CMK (cell line): ENCODE measurements around the gene TMEM37.

Experiments used
- DNase-seq: peaks from one replicate; pipeline ENCODE4 v3.0.0-alpha.2; 2010; ENCODE audit warnings: low read depth

Gene TMEM37

DNA sequence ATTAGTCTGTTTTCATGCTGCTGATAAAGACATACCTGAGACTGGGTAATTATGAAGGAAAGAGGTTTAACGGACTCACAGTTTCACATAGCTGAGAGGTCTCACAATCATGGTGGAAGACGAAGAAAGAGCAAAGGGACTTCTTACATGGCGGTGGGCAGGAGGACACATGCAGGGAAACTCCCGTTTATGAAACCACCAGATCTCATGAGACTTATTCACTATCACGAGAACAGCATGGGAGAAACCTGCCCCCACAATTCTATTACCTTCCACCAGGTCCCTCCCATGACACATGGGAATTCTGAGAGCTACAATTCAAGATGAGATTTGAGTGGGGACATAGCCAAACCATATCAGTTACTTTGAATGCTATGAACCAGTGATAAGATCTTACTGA, 48.5 kb downstream of the TMEM37 start:
- DNase-seq, result no peak

DNA sequence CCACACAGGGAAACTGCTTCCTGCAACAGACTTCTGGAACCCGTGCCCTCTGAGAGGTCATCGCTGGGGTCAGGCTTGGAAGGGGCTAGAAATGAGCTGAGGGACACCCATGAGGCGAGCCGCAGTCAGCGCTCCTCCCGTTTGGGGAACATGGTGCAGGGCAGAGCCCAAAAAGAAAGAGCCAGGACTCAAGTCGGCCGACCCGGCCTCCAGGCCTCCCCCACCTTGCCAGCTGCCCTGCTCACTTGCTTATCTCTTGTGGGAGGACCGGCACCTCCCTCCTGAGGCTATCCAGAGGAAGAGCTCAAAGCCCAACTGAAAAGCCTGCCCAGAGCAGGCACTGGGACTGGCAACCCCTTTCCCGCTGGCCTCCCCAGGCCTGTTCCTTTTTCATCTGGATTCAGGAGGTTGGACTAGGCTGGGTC, 49.1 kb downstream of the TMEM37 start:
- no peak for DNase-seq

- DNase-seq, result no peak
Measured at GRCh38 chr2:119481501-119482455, 50.1 kb downstream of the TMEM37 start.

DNA sequence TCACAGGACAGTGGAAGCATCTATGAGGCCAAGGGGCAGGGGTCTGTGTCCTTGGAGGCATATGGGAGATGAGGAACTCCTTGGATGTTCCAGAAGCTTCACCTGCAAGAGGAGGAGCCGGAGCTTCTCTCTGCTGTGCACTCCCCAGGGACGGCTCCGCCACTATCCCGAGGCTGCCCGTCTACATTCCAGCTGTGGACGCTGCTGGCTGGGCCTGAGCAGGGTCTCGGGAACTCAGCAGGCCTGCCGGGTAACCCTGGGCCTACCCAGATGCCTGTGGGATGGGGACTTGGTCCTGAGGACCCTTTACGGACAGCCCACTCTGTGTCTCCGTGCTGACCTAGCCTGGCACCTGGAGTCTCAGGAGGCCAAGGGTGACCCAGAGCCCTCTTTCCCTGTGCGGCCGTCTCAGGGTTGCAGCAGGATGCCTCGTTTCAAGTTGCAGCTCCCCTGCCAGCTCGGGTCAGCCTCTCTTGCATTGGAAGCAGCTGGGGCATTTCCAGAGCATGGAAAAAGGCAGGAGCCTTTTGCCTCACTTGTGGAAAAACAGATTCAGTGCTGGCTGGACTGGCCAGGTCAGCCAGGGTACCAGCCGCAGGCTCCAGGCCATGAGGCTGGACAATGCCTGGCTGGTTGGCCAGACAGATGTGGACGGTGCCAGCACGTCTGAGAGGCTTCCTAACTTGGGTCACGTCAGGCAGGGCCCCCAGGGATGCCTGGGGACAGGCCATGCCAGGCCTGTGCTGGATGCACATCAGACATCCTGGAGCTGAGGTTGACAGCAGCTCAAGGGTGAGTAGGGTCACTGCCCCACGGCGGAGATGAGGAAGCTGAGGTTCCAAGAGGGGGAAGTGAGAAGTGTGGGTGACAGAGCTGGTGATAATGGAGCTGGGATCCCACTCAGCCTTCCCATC, 51.1 kb downstream of the TMEM37 start:
- no peak for DNase-seq

DNA sequence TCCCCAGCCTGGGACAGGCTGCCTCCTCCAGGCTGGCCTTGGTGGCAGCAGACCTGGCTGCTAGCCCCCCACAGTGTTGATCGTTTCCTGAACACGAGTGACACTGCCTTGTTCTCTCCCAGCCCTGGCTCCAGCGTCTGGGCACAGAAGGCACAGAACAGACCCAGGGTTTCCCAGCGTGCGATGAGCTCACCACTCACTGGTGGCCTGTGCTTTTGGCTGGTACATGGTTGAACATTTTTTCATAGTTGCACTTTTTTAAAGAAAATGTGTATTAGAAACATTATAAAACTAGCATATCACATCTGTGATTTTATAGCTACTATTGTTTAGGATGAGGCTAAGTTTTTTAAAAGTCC, 51.7 kb downstream of the TMEM37 start:
- no peak for DNase-seq

DNA sequence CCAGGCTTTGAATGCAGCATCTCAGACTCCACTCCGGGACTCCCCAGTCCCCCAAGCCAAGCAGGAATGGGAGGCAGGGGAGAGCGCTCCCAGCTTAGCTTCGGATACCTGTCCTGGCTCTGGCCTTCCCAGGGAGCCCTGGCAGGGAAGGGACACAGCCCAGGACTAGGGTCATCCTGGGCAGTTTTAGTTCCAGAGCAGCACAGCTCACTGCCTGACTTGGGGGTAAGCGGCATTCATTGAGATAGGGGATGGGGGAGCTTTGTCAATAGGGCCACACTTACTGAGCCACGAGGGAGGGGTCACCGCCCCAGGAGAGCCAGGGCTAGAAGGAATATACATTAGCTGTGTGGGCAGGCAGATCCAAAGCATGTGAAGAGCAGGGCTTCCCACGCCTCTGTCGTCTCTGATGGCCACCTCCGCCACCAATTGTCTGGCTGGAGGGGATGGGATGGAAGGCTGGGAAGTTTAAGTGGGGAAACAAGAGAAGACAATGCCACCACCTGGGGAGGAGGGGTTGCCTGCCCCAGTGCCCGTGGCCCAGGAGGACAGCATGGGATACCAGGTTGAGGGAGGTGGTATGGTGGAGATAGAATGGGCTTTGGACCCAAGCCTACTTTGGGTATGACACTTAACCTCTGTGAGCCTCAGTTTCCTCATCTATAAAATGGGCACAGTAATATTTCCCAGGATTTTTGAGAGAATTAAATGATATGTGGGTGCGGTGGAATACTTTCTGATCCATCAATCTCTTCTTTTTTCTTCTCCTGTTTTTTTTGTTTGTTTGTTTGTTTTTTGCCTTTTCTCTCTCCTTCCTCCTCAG, 52.5 kb downstream of the TMEM37 start:
- DNase-seq, result no peak

DNA sequence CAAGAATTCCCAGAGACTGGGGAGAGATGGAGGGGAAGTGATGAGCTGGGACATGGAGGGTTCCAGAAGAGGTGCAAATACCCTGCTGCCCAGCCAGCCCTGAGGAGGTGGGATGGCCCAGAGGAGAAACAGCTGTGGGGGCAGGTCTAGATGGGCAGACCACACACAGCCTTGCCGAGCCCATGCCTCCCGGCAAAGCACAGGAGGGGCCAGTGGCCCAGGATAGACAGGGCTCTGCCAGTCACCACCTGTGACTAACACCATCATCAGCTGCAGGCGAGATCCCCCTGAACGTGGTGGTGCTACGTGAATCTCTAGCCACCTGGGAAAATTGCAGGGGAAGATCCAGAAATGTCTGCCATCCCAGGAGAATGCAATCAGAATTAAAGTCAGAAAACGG, 53.2 kb downstream of the TMEM37 start:
- DNase-seq, result no peak

GRCh38 chr2:119485336-119486110, 53.9 kb downstream of the TMEM37 start:
- no peak for DNase-seq

- no peak for DNase-seq
Measured at GRCh38 chr2:119486196-119486827, 54.7 kb downstream of the TMEM37 start.

DNA sequence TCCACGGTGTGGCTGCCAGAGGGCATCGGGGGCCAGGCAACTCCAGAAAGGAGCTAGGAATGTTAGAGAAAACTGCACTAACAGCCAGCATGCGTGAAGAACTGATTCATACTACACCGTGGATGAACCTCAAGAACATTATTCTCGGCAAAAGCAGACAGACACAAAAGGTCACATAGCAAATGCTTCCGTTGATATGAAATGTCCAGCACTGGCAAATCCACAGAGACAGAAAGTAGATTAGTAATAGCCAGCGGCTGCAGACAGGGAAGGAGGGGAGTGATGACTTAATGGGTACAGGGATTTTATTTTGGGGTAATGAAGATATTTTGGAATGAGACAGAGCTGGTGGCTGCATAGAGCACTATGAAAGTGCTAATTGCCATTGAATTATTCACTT, 55.2 kb downstream of the TMEM37 start:
- no peak for DNase-seq

DNA sequence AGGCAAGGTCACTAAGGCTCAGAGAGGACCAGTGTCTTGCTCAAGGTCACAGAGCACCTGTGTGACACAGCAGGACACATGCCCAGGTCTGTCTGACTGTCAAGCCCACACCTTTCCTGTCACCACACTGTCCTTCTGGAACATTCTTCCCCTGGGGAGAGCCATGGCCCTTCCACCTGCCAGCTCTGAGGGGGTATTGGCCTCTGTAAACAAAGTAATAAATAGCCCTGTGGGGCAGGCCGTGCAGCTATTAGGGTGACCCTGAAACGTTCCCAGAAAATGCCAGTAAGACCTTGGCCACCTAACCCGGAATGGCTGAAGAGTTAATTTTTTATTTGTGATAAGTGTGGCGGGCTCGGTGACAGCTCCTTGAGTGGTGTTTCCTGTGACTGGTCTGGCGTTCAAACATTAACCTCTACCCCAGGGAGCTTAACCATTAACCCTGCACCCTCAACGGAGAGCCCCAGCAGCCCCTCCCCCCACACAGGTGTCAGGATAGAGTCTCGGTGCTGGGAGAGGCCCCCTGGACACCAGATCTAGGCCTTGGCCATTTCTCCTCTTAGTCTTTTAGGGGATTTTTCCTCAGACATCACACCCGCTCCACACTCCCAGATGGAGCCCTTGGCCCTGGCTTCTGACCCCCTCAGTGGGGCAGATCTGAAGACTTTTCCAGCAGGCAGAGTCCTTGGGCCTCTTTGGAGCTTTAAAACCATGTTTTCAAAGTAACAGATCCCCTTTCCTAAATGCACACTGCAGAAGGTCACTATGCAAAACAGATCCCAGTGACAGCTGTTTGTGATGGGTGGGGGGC, 56.0 kb downstream of the TMEM37 start:
- DNase-seq, result no peak
